Stimulated activated CD4-positive, alpha-beta T cell treated with anti-CD3 and anti-CD28 coated beads, Interleukin-4, amount 100 ng/mL, for 4 hours (primary cell): ENCODE data around the gene HVCN1.
A peak's percentile ranks its signal among the peaks of the same experiment; 100 is the strongest.

ENCODE experiments used
- DNase-seq, 2 experiments: peaks; one replicate each; pipeline ENCODE4 v3.0.0-alpha.2; 2020

HVCN1 gene

DNA sequence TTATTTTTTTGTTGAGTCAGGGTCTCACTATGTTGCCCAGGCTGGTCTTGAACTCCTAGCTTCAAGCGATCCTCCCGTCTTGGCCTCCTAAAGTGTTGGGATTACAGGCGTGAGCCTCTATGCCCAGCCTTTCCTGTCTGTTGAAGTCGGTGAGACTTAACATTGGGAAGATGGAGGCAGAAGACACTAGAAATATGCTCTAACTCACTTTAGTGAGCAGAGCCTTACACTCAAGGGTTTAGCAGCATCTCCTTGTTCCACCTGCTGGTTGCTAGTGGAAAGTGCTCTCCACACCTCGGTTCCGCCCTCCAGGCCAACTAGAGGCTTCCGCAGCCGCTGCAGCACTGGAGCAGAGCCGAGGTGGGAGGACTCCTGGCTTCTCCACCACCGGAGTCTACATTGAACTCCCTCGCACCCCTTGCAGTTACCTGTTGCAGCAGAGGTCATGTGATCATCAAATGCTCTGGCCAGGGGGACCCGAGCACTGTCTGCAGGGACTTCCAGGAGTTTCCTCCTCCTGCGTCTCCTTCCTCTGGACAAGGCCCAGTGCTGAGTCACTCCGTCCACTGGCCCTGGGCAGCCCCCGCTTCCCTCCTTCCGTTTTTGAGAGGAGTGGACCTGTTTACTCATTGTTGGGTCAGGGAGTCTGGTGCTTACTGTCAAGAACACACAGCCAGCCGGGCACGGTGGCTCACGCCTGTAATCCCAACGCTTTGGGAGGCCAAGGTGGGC is 9.4 kb upstream of the HVCN1 start:
- DNase-seq, result peak; percentile 61 to 72

DNA sequence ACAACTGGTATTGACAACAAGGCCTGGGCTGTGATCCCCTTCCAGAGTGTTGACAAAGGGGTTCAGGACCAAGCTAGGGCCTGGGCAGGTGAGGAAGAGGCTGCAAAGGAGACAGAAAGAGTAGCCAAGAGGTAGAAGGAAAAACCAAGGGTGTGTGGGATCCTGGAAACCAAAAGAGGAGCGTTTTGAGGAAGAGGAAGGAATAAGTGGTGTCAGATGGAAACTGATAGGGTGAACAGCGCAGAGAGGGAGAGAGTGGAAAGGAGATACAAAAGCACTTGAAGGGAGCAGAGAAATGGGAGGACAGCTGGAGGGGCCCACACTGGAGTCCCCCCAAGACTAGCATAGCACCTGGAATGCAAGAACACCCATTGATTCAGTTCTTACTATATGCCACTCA is 8.3 kb upstream of the HVCN1 start:
- no peak for DNase-seq

DNA sequence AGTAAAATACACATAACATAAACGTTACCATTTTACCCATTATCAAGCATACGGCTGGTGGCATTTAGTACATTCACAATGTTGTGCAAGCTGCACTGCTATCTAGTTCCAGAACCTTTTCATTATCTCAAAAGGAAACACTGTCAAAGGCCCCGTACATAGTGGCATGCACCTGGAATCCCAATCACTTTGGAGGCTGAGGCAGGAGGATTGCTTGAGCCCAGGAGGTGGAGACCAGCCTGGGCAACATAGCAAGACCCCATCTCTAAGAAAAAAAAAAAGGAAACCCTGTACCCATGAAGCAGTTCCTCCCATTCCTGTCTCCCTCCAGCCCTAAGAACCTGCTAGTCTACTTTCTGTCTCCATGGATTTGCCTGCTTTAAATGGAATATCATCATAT is 7.4 kb upstream of the HVCN1 start:
- no peak for DNase-seq

DNA sequence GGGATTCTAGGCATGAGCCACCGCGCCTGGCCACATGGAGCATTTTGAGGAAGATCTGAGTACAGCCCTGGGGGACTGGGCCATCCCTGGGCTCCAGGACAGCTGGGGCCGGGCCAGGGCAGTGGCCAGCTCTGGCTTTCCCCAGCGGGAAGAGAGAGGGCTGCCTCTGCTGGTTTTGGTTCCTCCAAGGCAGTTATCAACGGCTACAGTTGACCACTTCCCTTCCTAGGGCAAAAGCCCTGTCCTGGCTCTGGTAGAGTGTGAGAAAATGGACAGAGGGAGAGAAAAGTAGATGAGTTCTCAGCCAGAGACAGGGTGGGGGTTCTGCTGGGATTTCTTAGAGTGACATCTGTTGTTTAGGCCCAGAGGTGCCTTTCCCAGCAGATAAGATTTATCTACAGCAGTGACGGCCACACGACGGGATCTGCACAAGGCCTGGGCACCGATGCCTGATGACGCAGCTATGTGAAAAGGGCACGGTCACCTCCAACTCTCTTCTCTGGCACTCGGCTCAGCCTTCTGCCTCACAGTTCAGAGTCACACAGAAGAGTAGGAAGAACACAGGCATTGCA is 5.5 kb upstream of the HVCN1 start:
- no peak for DNase-seq

DNA sequence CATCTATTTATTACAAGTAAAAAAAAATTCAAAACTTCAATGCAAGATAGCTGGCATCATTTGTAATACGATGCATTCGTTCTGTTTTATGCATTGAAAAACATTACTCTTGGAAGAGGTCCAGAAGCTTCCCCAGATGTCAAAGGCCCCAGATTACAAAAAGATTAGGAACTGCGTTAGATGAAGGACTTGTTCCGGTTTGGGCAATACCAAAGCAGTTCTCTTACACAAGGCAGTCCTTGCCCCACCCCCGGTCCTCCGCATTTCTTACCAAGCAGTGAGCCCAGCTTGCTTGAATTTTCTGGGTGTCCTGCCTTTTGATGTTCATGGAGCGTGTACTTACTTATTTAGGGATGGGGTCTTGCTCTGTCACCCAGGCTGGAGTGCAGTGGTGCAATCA is 4.8 kb upstream of the HVCN1 start:
- no peak for DNase-seq

DNA sequence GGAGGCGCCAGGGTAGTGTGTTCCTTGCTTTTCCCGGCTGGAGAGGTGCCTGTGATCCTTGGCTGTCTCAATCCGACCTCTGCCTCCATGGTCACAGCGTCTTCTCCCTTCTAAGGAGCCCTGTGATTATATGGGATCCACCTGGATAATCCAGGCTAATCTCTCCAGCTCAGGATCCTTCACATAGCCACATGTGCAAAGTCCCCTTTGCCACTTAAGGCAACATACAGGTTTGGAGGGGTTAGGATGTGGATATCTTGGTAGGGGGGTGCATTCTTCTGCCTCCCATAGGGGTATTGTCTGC is 1.2 kb upstream of the HVCN1 start:
- DNase-seq, result no peak

DNA sequence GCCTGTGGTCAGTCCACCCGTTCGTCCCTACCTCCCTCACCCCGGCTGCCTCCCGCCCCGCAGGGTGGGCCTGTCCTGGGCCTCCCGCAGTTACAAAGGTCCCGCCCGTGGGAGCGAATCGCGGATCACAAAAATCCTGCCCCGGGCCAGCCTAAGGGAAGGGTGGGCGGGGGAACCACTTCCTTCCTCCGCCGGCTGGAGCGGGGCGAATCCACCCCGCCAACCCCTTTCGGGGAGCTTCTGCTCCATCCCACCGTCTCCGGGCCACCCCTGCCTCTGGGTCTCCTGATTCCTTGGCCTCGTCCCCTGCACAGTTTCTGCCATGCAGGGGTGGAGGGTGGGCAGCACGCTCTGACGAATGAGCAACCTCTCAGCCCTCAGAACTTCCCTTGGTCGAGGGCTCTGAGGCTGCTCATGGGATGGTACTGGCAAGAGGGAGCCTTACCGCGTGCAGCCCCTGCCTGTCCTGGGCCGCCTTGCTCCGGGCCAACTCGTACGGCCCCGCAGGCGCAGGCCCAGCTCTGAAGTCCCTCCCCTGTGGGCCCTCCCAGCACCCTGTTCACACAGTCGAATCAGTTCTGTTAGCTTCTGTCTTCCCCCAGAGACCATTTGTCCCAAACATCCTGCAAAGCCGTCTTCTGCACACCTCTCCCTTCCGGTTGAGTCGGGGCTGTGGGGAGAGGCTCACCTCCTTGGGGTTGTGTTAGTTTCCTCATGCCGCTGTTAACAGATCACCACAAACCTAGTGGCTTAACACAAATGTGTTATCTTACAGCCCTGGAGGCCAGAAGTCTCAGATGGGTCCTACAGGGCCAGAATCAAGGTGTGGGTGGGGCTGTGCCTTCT is 589 bp upstream of the HVCN1 start:
- DNase-seq, result peak; percentile 25 to 35

DNA sequence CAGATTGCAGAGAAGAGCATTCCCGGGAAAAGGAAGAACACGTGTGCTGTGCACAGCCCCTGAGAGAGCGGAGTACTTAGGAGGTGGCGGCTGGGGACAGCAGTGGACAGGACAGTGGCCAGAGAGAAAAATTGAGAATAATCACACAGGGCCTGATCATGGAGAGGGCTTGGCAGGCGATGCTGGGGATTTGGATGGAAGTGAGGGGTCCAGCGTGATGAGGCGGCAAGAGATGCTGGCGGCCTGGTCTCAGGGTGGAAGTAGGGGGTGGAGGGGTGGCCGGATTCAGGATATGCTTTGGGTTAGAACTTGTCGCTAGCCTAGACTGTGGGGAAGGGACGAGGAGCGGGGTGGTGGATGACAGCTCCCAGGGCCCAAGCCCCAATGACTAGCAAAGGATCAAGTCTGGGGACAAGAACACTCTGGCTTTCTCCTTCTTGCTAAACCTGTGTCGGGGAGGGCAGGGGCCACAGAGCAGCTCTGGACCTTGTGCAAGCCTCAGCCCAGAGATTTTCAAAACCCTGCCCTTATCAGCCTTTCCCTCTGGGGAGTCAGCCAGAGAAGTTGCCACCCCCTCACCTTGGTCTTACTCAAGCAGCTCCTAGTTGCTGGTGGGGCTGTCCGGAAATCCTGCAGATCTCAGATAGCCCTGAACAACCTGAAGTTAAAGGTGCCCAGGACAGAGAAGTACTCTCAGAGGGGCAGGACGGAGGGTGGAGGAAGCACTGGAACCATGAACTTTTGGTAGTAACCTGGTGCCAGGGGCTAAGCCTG is 1.3 kb downstream of the HVCN1 start:
- no peak for DNase-seq

DNA sequence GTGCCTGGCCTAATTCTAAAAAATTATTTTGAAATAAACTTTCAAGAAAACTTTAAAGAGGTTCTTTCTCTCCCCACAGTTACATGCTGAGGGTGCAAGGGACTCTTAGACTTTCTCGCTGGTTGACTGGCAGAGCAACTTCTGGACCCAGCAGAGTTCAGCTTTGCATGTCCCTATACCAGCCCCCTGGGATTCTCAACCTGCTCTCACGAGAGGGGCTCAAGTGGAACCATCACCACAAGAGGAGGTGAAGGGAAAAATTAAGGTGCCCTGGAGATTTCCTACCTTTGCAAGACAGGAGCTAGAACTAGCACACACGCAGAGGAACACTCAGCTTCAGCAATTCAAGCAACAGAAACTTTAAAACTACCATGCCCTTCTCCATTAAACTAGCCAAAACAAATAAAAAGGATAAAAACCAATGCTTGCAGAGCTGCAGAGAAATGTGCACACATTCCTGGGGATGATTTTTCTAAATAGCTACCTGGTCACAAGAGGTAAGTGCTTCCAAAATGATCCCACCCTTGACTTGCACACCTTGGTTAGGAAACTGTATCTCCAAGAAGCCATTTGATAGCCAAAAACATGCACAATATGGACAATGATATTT is 2.5 kb downstream of the HVCN1 start:
- no peak for DNase-seq

DNA sequence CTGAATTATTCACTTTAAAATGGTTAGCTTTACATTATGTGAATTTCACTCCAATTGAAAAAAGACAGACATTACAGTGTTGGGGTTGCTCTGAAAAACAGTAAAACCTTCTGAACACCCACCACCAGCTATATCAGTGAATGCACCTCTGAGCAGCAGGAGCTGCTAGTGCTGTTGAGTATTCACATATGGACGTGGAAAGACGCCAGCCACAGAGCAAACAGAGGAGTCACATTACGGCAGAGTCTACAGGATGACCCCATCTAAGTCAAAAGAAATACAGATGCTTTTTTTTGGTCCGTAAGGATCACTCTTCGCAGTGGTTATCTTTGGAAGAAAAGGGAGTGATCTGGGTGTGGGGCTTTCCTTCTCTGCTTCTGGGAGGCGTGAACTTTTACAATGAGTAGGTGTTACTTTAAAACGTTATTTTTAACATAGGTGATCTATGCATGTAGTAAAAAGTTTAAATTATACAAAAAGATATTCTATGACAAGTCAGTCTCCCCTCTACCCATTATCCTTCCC is 4.5 kb downstream of the HVCN1 start:
- no peak for DNase-seq

DNA sequence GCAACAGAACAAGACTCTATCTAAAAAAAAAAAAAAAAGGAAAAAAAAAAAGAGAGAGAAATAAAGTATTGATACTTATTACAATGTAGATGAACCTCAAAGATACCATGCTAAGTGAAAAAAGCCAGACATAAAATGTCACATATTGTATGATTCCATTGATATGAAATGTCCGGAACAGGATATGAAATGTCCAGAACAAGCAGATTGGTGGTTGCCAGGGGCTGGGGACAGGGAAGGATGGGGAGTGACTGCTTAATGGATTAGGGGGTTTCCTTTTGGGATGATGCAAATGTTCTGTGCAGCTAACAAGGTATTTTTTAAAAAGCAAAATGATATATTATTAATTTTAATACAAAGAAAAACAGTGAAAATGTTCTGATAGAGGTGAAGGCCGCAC is 5.0 kb downstream of the HVCN1 start:
- no peak for DNase-seq

DNA sequence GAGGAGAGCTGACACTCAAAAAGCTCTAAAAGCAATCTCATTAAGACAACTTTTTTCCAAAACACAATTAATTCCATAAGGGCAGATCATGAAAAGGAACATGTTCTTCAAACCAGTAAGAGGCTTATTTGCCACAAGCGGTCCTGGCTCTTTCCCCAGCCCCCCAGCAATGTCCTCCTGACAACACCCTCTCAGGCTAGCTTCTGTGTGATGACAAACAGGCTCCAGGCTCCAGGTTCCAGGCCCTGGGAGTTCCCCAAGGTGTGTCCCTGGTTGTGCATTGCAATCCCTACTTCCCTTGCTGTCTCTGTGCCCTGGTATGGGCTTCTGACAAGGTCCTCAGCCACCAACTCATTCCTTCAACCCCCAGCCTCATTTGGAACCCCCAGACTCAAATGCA is 8.9 kb downstream of the HVCN1 start:
- no peak for DNase-seq

DNA sequence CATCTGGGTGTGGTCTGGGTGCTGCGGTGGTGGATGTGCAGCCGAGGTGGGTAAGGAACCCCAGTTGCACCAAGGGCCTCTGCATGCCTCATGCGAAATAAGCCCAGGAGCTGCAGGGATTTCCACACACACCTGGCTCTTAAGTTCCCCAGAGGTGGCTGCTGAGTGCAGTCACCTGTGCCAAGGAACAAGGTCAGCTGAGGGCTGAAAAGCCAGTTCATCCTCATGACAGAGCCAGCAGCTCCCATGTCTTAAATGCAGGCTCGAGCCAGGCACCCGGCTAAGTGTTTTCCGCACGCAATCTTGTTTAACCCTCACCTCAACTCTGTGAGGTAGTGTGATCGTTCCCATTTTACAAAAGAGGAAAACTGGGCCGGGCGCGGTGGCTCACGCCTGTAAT is 9.7 kb downstream of the HVCN1 start:
- no peak for DNase-seq

DNA sequence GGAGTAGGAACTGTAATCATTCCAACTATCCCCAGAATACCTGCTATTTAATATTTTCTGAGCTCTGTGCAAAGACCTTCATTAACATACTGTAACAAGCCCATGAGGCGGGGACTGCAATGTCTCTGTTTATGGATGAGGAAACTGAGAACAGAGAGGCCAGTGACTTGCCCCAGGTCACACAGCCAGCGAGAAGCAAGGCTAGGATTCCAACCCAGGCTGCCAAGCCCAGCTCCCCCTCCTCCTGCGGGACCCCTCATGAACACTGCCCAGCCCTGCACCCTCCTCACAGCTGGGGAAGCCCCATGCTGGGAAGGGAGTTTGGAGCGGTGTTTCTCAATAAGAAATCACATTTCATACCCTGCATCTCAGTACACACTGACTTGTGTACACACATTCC is 10.9 kb downstream of the HVCN1 start:
- no peak for DNase-seq

DNA sequence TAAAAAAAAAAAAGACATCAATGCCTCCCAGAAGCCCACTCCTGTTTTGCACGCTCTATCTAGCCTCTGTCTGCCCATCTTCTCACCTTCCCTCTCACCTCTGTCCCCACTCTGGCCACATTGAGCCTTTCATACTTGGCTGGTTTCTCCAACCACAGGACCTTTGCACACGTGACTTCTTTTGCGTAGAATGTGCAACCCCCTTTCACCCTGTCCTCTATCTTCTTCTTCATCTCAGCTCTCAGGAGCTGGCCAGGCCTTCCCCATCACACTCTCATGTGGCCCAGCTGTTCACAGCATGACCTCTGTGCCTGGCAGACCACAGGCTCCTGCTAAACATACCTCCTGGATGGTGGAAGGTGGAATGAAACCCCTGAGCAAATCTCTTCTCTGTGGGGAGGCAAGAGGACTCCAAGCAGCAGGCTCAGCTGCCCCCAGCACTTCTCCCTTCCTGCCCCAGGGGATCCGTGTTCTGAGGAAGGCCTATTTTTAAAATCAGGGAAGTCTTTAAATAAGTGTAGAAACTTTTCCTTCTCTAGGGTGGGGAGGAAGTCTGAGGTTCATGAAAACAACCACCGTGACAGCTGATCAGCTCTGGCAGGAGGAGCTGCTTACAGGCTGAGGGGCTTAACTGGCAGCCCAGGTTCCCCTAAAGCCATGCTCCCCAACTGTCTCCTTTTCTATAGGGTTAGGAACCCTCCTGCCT is 11.6 kb downstream of the HVCN1 start:
- DNase-seq, result no peak

DNA sequence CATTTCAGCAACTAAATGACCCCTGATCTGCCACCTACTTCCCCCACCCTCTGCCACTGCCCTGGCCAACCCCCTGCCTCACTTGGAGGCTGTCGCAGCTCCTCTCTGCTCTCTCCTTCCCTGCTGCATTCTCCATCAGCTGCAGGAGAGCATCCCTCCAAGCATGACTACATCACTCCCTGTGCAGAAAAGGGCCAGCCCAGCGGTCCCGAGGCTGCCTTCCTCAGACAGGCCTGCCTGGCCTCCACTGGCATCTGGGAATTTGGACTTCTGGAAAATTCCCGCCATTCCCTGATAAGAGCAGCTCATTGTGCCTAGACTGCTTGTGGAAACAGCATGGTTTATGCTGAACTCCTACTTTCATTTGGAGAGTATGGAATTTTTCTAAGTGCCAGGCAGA is 12.7 kb downstream of the HVCN1 start:
- DNase-seq, result no peak

DNA sequence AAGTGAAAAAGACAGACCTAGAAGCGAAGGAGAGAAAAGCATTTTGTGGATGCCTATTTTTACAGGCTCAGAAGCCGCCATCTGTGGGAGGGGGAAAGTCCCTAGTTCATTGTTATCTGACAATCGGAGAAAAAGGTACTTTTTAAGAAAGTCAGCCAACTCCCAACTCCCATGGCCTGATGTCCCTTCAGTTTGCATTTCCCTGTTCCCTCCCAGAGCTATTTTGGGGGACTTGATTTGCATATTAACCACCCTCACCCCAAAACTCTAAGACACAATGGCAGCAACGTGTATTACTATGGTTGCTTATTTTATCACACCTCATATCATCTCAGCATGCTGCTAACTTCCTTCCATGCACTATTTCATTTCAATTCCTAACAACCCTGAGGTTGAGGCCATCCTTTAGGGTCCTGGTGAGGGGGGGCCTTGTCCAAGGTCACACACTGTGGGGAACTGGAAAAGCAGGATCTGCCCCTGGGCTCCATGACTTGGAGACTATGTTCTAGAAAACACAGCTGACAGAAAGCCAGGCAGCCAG is 18.7 kb downstream of the HVCN1 start:
- DNase-seq, result peak; percentile 35 to 41

DNA sequence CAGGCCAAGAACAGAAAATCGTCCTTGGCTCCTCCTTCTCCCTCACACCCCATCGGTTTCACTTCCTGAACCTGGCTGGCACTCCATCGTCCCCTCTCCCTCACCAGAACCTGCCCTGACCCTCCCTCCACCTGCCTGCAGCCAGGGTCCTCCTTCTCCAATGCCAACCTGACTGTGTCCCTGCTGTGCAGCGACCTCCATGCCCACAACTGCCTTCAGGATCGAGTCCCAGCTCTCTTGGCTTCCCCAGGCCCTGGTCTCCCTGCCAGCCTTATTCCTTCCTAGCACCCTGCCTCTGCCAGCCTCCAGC is 19.8 kb downstream of the HVCN1 start:
- no peak for DNase-seq

DNA sequence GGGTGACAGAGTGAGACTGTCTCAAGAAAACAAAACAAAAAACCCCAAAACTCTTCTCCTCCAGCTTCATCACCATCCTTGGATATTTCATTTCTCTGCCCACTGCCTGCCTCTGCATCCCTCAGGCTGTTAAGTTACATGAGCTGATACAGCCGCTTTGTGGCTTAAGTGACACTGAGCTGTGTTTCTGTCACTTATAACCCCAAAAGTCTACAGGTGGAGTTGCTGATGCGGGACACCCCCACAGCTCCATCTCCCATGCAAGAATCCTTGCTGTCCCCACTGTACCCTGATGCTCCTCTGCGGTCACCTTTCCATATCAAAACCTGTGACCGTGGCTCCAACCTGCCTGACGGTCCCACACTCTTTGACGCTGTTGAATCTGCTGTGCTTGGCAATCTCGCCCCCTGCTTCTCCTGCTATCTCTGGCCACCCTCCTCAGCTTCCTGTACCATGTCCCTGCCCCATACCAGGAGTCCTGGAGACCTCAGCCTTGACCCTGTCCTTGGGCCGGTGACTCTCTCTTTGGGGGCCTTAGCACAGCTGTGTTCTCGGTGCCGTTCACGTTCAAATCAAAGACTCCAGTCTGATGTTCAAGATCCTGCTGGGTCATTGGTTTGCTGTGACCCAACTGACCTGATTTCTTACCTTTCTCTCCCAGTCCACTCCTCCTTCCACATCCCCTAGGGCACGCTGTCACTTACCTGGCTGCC is 20.3 kb downstream of the HVCN1 start:
- no peak for DNase-seq

DNA sequence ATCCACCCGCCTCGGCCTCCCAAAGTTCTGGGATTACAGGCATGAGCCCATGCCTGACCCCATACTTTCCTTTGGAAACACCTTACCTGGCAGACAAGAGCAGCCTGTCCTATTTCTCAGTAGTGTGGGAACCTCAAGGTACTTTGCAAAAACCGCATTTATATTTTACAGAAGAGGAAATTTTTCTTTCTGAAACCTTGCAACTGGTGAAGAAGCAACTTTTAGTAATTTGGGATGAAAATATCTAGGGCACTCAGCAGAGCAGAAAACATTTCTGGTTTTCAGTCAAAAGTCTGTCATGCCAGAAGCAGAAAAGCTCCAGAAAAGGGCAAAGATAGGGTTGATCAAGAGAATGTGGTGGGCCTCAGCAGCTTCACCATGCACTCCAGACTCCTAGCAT is 21.2 kb downstream of the HVCN1 start:
- DNase-seq, result no peak

DNA sequence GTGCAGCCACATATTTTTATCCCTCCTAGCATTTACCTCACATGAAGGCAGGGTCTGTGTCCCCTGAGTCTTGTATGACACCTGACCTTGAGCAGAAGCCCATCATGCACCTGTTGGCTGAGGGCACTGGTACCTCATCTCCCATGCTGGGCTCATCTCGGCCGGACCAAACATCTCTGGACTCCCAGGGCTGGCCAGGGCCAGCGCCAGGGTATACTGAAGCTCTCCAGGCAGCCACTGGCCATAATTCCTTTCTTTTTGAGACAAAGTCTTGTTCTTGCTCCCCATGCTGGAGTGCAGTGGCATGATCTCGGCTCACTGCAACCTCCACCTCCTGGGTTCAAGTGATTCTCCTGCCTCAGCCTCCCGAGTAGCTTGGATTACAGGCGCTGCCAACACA is 22.0 kb downstream of the HVCN1 start:
- DNase-seq, result no peak
